Uterus (tissue), 4 donors: Measurements from ENCODE around the gene SCFD2. TPM values are rescaled to one million over a fixed set of nuclear protein-coding genes. Genes with fewer than 3 reads are reported as not detected.

ENCODE experiments used
- DNase-seq, 2 donors: peaks; one replicate each; pipeline ENCODE4 v3.0.0-alpha.2; 2019 to 2020
- H3K27ac ChIP-seq, 2 donors: fragments of 200-600 bp; sonication (generic); 1 replicate in 1 of 2; 2 replicates in 1 of 2; pipeline ENCODE4 v1.5.1; 2016 to 2018
- H3K27me3 ChIP-seq, 2 donors: fragments of 200-600 bp; sonication (generic); one replicate each; pipeline ENCODE4 v1.5.1; 2018 to 2019; ENCODE audit warnings: control low read depth in 1 of 2
- H3K36me3 ChIP-seq, 2 donors: fragments of 200-600 bp; sonication (generic); one replicate each; pipeline ENCODE4 v1.5.1; 2019; ENCODE audit warnings: control low read depth in 1 of 2
- H3K4me1 ChIP-seq, 2 donors: fragments of 200-600 bp; sonication (generic); one replicate each; pipeline ENCODE4 v1.5.1; 2018 to 2019; ENCODE audit warnings: control low read depth in 1 of 2
- H3K4me3 ChIP-seq, 2 donors: fragments of 200-600 bp; sonication (generic); 1 replicate in 1 of 2; 2 replicates in 1 of 2; pipeline ENCODE4 v1.5.1; 2018 to 2019; ENCODE audit warnings: mild to moderate bottlenecking in 1 of 2
- H3K9me3 ChIP-seq, 2 donors: fragments of 200-600 bp; sonication (generic); one replicate each; pipeline ENCODE4 v1.5.1; 2019; ENCODE audit warnings: control low read depth in 1 of 2
- POLR2A ChIP-seq, 2 donors: fragments of 450-650 bp; IDR thresholded peaks; one replicate each; pipeline ENCODE4 v1.6.1; 2016; ENCODE audit warnings: antibody characterized with exemption in 2 of 2, mild to moderate bottlenecking in 1 of 2, moderate library complexity in 1 of 2
- intact Hi-C: fragments of 100-400 bp; cut with DNase I; formaldehyde crosslinking; loops from one replicate; pipeline ENCODE4 v1.15.1; 2023; ENCODE audit warnings: low total_unique reads
- total RNA-seq, 4 donors: library from RNA; depleted of rRNA in 3 of 4; stranded (reverse); fragments of >200 nt in 3 of 4; gene quantifications; one replicate each; pipeline versions ENCODE4 v1.1.0 to v1.2.4, GENCODE V29; 2014 to 2023
- TF ChIP-seq, protein P1 (sequence below), 4 experiments: fragments of 200-600 bp in 2 of 4; fragments of 450-650 bp in 2 of 4; sonication (generic) in 2 of 4; IDR thresholded peaks; one replicate each; pipeline ENCODE4 v1.5.1; 2016 to 2019; ENCODE audit warnings: antibody characterized with exemption in 4 of 4, mild to moderate bottlenecking in 2 of 4, moderate library complexity in 1 of 4
- donor health status: DM: yes; HTN: yes; CAD: no.

SCFD2 gene
- total RNA-seq, 4 donors from 2014 or later: 19.6 to 36.2 (median 24.5) TPM

- no peak overlapping the region for H3K4me3 ChIP-seq
- no peak for DNase-seq
- no peaks in the 10 kb centered on the region for H3K9me3 ChIP-seq
- intact Hi-C loops: no loop called here
- no peaks in the 10 kb centered on the region for H3K27me3 ChIP-seq
- H3K36me3 ChIP-seq: no peaks in the 10 kb centered on the region
- H3K4me1 ChIP-seq: no peaks in the 10 kb centered on the region
- H3K27ac ChIP-seq: no peak overlapping the region
- TF ChIP-seq, protein P1, sequence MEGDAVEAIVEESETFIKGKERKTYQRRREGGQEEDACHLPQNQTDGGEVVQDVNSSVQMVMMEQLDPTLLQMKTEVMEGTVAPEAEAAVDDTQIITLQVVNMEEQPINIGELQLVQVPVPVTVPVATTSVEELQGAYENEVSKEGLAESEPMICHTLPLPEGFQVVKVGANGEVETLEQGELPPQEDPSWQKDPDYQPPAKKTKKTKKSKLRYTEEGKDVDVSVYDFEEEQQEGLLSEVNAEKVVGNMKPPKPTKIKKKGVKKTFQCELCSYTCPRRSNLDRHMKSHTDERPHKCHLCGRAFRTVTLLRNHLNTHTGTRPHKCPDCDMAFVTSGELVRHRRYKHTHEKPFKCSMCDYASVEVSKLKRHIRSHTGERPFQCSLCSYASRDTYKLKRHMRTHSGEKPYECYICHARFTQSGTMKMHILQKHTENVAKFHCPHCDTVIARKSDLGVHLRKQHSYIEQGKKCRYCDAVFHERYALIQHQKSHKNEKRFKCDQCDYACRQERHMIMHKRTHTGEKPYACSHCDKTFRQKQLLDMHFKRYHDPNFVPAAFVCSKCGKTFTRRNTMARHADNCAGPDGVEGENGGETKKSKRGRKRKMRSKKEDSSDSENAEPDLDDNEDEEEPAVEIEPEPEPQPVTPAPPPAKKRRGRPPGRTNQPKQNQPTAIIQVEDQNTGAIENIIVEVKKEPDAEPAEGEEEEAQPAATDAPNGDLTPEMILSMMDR (IDR thresholded peaks at IDR 0.05): no peak
- TF ChIP-seq POLR2A (IDR thresholded peaks at IDR 0.05): no peak
These were observed 316.3 kb downstream of the SCFD2 start for GRCh38 chr4:53049528-53049927.

DNA sequence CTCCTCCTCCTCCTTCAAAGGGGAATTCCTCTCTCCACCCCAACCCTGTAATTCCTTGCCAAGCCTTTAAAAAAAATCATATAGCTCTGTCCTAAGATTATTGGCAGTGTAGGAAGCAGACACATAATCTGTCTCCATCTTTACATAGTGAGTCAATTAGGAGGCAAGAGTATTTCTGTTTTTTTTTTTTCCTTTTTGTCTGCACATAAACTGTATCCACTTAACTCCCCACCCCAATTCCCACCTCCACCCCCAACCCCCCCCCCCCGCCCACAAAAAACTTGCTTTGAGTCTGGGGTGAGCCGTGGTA, 321.3 kb downstream of the SCFD2 start:
- Histone ChIP-seq H3K27ac (no peak overlapping the region), H3K4me1 (no peaks in the 10 kb centered on the region), H3K9me3 (no peaks in the 10 kb centered on the region), H3K4me3 (no peak overlapping the region), H3K27me3 (no peaks in the 10 kb centered on the region), H3K36me3 (no peaks in the 10 kb centered on the region)
- no peak for DNase-seq
- TF ChIP-seq, protein P1 (IDR thresholded peaks at IDR 0.05): no peak
- no peak for TF ChIP-seq POLR2A (IDR thresholded peaks at IDR 0.05)
- intact Hi-C loops: no loop called here

GRCh38 chr4:53043891-53044650, 321.8 kb downstream of the SCFD2 start:
- no peak for DNase-seq
- no peaks in the 10 kb centered on the region for H3K36me3 ChIP-seq
- TF ChIP-seq, protein P1 (IDR thresholded peaks at IDR 0.05): no peak
- no peak for TF ChIP-seq POLR2A (IDR thresholded peaks at IDR 0.05)
- intact Hi-C loops: no loop called here
- H3K27ac ChIP-seq: no peak overlapping the region
- H3K4me1 ChIP-seq: no peaks in the 10 kb centered on the region
- H3K27me3 ChIP-seq: no peaks in the 10 kb centered on the region
- no peak overlapping the region for H3K4me3 ChIP-seq
- H3K9me3 ChIP-seq: no peaks in the 10 kb centered on the region

GRCh38 chr4:53043055-53043454, 322.8 kb downstream of the SCFD2 start:
- H3K4me3 ChIP-seq: no peak overlapping the region
- DNase-seq: no peak
- no peaks in the 10 kb centered on the region for H3K9me3 ChIP-seq
- H3K27ac ChIP-seq: no peak overlapping the region
- intact Hi-C loops: no loop called here
- no peaks in the 10 kb centered on the region for H3K27me3 ChIP-seq
- no peaks in the 10 kb centered on the region for H3K4me1 ChIP-seq
- TF ChIP-seq, protein P1 (IDR thresholded peaks at IDR 0.05): no peak
- no peak for TF ChIP-seq POLR2A (IDR thresholded peaks at IDR 0.05)
- H3K36me3 ChIP-seq: no peaks in the 10 kb centered on the region

DNA sequence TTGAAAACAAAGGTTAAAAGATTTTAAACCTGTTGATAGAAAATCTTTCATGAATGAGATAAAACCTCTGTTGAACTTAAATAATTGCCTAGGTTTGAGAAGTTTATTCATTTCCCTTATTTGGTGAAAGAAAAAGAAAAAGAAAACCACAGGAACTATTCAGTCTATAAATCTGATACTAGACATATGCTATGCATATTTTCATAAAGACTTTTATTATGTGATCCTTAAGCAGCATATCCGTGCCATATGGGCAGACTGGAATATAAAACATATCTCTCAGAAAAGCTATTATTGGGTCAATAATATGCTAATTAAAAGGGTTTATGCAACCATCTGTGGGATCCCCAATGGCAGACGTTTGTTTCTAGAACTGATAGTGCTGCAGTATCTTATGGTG, 325.0 kb downstream of the SCFD2 start:
- Histone ChIP-seq H3K36me3 (no peaks in the 10 kb centered on the region), H3K9me3 (no peaks in the 10 kb centered on the region), H3K27ac (no peak overlapping the region), H3K27me3 (no peaks in the 10 kb centered on the region), H3K4me3 (no peak overlapping the region), H3K4me1 (no peaks in the 10 kb centered on the region)
- no peak for DNase-seq
- no peak for TF ChIP-seq POLR2A (IDR thresholded peaks at IDR 0.05)
- intact Hi-C loops: no loop called here

GRCh38 chr4:53040459-53040815, 325.4 kb downstream of the SCFD2 start:
- Histone ChIP-seq H3K36me3 (no peaks in the 10 kb centered on the region), H3K9me3 (no peaks in the 10 kb centered on the region), H3K27me3 (no peaks in the 10 kb centered on the region), H3K27ac (no peak overlapping the region), H3K4me1 (no peaks in the 10 kb centered on the region), H3K4me3 (no peak overlapping the region)
- intact Hi-C loops: no loop called here
- no peak for DNase-seq
- TF ChIP-seq, protein P1 (IDR thresholded peaks at IDR 0.05): no peak
- no peak for TF ChIP-seq POLR2A (IDR thresholded peaks at IDR 0.05)
